ENCODE results near the gene UPK3BL2.
"Not testable (repeated sequence)": the region's sequence is repeated elsewhere in the genome, so short reads cannot be mapped to it uniquely, and the experiment has no call there.

DNA sequence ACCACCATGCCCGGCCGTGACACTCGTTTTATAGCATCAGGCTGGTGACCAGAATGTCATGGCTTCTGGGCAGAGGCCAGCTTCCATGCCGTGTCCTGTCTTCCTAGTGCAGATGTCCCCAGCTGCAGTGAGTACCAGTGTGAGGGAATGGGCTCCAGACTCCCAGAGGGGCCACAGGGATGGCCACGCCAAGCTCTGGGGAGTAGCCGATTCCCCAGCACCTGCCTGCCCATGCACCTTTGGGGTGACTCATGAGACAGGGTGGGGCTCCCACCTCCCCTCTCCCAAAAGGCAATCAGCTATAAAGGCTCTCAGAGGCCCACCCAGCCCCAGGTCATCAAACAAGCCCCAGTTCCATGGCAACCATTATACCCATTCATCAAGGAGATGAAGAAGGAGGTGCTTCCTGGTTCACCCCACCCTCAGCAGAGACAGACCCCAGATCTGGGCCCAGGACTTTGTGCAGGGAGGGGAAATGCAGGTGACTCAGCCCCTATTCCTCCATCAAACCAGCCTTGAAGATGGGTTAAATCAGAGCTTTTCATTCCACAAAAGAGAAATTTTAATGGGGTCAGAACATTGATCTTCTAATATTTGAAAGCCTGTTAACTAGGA lies 7.4 kb upstream of the UPK3BL2 start, which contains the start of gene SPDYE2:
- not testable (repeated sequence) for TF ChIP-seq CTCF (conservative IDR thresholded peaks at IDR 0.05; ENCODE audit: low read depth, low read length); EZH2 (IDR thresholded peaks at IDR 0.05; ENCODE audit: low read length, unreplicated experiment)
